ENCODE data around the gene NAT9.

GRCh38 chr17:74773871-74774286 lies 2.3 kb downstream of the NAT9 start:
- TF ChIP-seq CTCF (IDR thresholded peaks at IDR 0.05; ENCODE audit: low read depth, low read length), result no peak
- no peak for TF ChIP-seq POLR2A (IDR thresholded peaks at IDR 0.05; ENCODE audit: extremely low read depth, insufficient read length)
- TF ChIP-seq MYC (IDR thresholded peaks at IDR 0.05; ENCODE audit: low read depth, low read length), result no peak

All from NB4 (cell line).